ENCODE measurements around the gene OR6C1.
"Not testable (repeated sequence)": the region's sequence is repeated elsewhere in the genome, so short reads cannot be mapped to it uniquely, and the experiment has no call there.

The OR6C1 gene

GRCh38 chr12:55314043-55314442 lies at the start of gene OR6C1:
TSS of gene OR6C1 (plus strand) at chr12:55314343. CDS start at chr12:55320600, 6,257 bp downstream.
- DNase-seq, result no peak

- no peak for DNase-seq
Measured at GRCh38 chr12:55280991-55281390, 33.2 kb upstream of the OR6C1 start.

GRCh38 chr12:55289999-55290398 lies 24.1 kb upstream of the OR6C1 start:
- DNase-seq, result no peak

- DNase-seq, result no peak
Measured at GRCh38 chr12:55296469-55296868, 17.7 kb upstream of the OR6C1 start, which contains the start of gene OR6C6. TSS of gene OR6C6 (minus strand) at chr12:55296569. CDS start at chr12:55295232, 1,337 bp downstream.

GRCh38 chr12:55320201-55320600 lies 6.1 kb downstream of the OR6C1 start:
- DNase-seq, result no peak

GRCh38 chr12:55325801-55326200 lies 11.7 kb downstream of the OR6C1 start:
- DNase-seq, result not testable (repeated sequence)

GRCh38 chr12:55330446-55330845 lies 16.3 kb downstream of the OR6C1 start, which contains the start of gene OR6C3:
TSS of gene OR6C3 (plus strand) at chr12:55330746. CDS start at chr12:55331701, 955 bp downstream.
- no peak for DNase-seq

- no peak for DNase-seq
Measured at GRCh38 chr12:55336002-55336401, 21.9 kb downstream of the OR6C1 start.

- not testable (repeated sequence) for DNase-seq
Measured at GRCh38 chr12:55355338-55355737, 41.2 kb downstream of the OR6C1 start.

- no peak for DNase-seq
Measured at GRCh38 chr12:55362675-55363074, 48.5 kb downstream of the OR6C1 start, which contains the start of gene OR6C75. TSS of gene OR6C75 (plus strand) at chr12:55362975. CDS start at chr12:55365111, 2,136 bp downstream.

GRCh38 chr12:55365086-55365485 lies 50.9 kb downstream of the OR6C1 start:
- DNase-seq, result no peak
